GM20000 (cell line): Measurements from ENCODE around the gene GUCY2C.
A peak's percentile ranks its signal among the peaks of the same experiment; 100 is the strongest.
"Not testable (repeated sequence)": the region's sequence is repeated elsewhere in the genome, so short reads cannot be mapped to it uniquely, and the experiment has no call there.

ENCODE experiments used
- DNase-seq: peaks from one replicate; pipeline ENCODE4 v3.0.0; 2012; ENCODE audit warnings: low spot score
- CTCF ChIP-seq: IDR thresholded peaks from 2 replicates; pipeline ENCODE4 v1.5.1; 2012; ENCODE audit warnings: mild to moderate bottlenecking, control low read depth; ENCODE audit errors: extremely low read depth, missing control alignments

GUCY2C gene

DNA sequence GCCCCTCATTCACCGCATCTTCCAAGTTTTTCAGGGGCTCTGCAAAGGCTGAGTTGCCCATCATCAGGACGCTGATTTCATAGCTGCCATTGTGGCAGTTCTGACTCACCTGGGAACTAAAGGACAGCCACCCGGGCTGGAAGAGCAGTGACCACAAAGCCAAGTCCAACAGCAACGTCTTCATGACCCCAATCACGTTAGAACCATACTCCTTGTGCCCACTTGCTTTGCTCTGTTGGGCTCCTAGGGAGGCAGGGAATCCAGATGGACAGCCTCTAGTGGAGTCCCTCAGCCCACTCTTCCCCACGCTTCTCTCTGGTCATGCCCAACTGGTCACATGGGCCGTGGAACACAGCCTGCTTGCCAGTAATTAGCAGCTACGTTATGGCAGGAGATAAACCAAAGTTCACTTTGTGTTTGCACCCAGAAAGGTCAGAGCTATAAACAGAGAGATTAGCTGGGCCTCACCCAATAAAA lies at the start of gene GUCY2C:
Gene GUCY2C, minus strand, starts transcription at position 335 of the 477 bp plus-strand sequence. Its CDS starts 151 bp downstream, at position 184.
- TF ChIP-seq CTCF, result no peak

GRCh38 chr12:14743061-14743460 lies 46.7 kb upstream of the GUCY2C start:
- TF ChIP-seq CTCF, result no peak
- DNase-seq, result no peak

More for the DNA sequence above, at the start of gene GUCY2C:
- no peak for DNase-seq

DNA sequence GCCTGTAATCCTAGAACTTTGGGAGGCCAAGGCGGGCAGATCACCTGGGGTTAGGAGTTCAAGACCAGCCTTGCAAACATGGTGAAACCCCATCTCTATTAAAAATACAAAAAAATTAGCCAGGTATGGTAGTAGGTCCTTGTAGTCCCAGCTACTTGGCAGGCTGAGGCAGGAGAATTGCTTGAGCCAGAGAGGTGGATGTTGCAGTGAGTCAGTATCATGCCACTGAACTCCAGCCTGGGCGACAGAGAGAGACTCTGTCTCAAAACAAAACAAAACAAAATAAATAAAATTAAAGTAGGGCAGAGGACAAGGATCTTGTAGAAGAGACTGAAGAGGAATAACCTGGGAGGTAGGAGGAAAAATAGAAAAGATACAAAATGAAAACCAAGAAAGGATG lies 45.5 kb upstream of the GUCY2C start:
- DNase-seq, result no peak
- no peak for TF ChIP-seq CTCF

GRCh38 chr12:14741153-14741552 lies 44.8 kb upstream of the GUCY2C start:
- DNase-seq, result no peak
- no peak for TF ChIP-seq CTCF

DNA sequence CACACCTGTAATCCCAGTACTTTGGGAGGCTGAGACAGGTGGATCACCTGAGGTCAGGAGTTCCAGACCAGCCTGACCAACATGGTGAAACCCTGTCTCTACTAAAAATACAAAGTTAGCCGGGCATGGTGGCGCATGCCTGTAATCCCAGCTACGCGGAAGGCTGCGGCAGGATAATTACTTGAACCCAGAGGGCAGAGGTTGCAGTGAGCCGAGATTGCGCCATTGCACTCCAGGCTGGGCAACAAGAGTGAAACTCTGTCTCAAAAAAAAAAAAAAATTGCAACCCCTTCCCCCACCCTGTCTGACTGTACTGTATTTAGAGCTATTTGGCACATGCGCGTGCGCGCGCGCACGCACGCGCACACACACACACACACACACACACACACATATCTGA lies 40.0 kb upstream of the GUCY2C start:
- DNase-seq, result not testable (repeated sequence)

DNA sequence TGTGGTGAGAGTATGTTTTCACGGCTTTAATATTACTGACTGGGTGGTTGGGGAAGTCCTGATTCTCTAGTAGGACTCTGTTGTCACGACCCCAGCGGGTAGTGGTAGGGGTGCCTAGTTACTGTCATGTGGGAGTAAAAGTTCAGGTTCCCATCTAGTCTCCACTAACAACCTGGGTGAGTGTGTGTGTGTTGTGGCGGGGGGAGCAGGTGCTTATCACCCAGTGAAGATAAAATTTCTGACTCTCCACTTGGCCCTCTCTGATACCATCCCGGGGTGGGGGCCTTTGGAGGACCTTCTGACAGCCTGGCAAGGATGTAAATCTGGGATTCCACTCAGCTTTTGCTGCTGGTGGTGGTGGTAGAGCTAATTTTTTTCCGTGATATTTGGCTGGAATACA lies 35.4 kb upstream of the GUCY2C start:
- no peak for TF ChIP-seq CTCF

GRCh38 chr12:14729586-14729985 lies 33.2 kb upstream of the GUCY2C start:
- no peak for TF ChIP-seq CTCF
- no peak for DNase-seq

More for the DNA sequence above, 35.4 kb upstream of the GUCY2C start:
- DNase-seq, result no peak

DNA sequence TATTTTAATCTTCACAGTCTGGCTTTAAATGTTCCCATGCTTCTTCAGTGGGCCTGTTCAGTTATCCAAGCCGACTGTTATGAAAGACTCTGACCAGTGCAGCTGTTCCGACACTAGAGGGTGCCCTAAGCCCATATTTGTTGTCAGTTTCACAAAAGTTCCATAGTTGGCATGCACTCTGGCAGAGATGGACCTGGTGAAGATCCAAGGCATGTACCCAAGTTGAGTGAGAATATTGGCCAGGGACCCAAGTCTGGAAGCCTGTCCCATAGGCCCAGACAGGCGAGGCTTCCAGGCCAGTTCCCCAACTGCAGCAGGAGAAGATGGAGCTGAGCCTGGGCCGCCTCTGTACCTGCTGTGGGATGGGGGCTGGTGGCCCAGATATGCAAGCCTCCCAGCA lies 27.4 kb upstream of the GUCY2C start:
- TF ChIP-seq CTCF, result peak; percentile 54
- DNase-seq, result peak; percentile 58
